AG10803 (cell line): ENCODE data around the gene CDC42BPB.

Source experiments
- DNase-seq: peaks from one replicate; pipeline ENCODE4 v3.0.0; 2010; ENCODE audit warnings: low read depth
- H3K4me3 ChIP-seq: 2 replicates; pipeline ENCODE4 v1.5.1; 2011; ENCODE audit warnings: mild to moderate bottlenecking, low read length, control low read depth
- CTCF ChIP-seq: conservative IDR thresholded peaks from 2 replicates; pipeline ENCODE4 v1.5.1; 2011; ENCODE audit warnings: mild to moderate bottlenecking, low read length, control low read depth, inconsistent platforms

The CDC42BPB gene

GRCh38 chr14:103091041-103091882 is 33.9 kb upstream of the CDC42BPB start:
- peak; percentile 31 for DNase-seq
- H3K4me3 ChIP-seq = peak overlapping the region; percentile 37
- no peak; the same call in 1 of the 2 replicates for TF ChIP-seq CTCF

- TF ChIP-seq CTCF = no peak
- no peak overlapping the region for H3K4me3 ChIP-seq
- DNase-seq = no peak
Measured at GRCh38 chr14:103090481-103091020, 33.2 kb upstream of the CDC42BPB start.

- DNase-seq = no peak
- TF ChIP-seq CTCF = no peak
- H3K4me3 ChIP-seq = no peak overlapping the region
Measured at GRCh38 chr14:103089386-103090335, 32.3 kb upstream of the CDC42BPB start.

GRCh38 chr14:103088921-103089320 is 31.6 kb upstream of the CDC42BPB start:
- H3K4me3 ChIP-seq = no peak overlapping the region
- DNase-seq = no peak
- no peak for TF ChIP-seq CTCF

- TF ChIP-seq CTCF = no peak
- DNase-seq = no peak
- H3K4me3 ChIP-seq = no peak overlapping the region
Measured at GRCh38 chr14:103087343-103087835, 30.0 kb upstream of the CDC42BPB start.

- H3K4me3 ChIP-seq = no peak overlapping the region
- TF ChIP-seq CTCF = no peak
- DNase-seq = no peak
Measured at GRCh38 chr14:103086771-103087342, 29.5 kb upstream of the CDC42BPB start.
